Middle frontal gyrus (tissue), 1 donor: ENCODE data around the gene TPSB2.
"Not testable (repeated sequence)": the region's sequence is repeated elsewhere in the genome, so short reads cannot be mapped to it uniquely, and the experiment has no call there.

Experiments used
- DNase-seq: peaks from one replicate; pipeline ENCODE4 v3.0.0-alpha.2; 2015; ENCODE audit warnings: low spot score; ENCODE audit errors: extremely low spot score

TPSB2 gene

GRCh38 chr16:1261131-1261892, 31.3 kb upstream of the TPSB2 start:
- DNase-seq, result no peak

GRCh38 chr16:1260101-1260680, 30.2 kb upstream of the TPSB2 start:
- DNase-seq, result no peak

- no peak for DNase-seq
These were observed 29.7 kb upstream of the TPSB2 start for GRCh38 chr16:1259760-1260068.

GRCh38 chr16:1258906-1259759, 29.1 kb upstream of the TPSB2 start:
- no peak for DNase-seq

- no peak for DNase-seq
These were observed 28.2 kb upstream of the TPSB2 start for GRCh38 chr16:1258225-1258600.

- DNase-seq, result no peak
These were observed 27.7 kb upstream of the TPSB2 start for GRCh38 chr16:1257561-1258224.

GRCh38 chr16:1256874-1257322, 26.9 kb upstream of the TPSB2 start:
- DNase-seq, result no peak

- not testable (repeated sequence) for DNase-seq
These were observed 26.4 kb upstream of the TPSB2 start for GRCh38 chr16:1256296-1256873.

GRCh38 chr16:1255276-1256122, 25.5 kb upstream of the TPSB2 start, which contains the start of gene TPSD1:
TSS of gene TPSD1 (plus strand) at chr16:1256069. CDS start at chr16:1256281, 212 bp downstream.
- not testable (repeated sequence) for DNase-seq

- not testable (repeated sequence) for DNase-seq
These were observed 24.8 kb upstream of the TPSB2 start for GRCh38 chr16:1254821-1255220.

- DNase-seq, result not testable (repeated sequence)
These were observed 23.8 kb upstream of the TPSB2 start for GRCh38 chr16:1253701-1254364.

- not testable (repeated sequence) for DNase-seq
These were observed 19.2 kb upstream of the TPSB2 start for GRCh38 chr16:1249031-1249755.

GRCh38 chr16:1247903-1248537, 18.0 kb upstream of the TPSB2 start:
- not testable (repeated sequence) for DNase-seq

GRCh38 chr16:1245452-1246020, 15.6 kb upstream of the TPSB2 start:
- DNase-seq, result no peak

- no peak for DNase-seq
These were observed 14.9 kb upstream of the TPSB2 start for GRCh38 chr16:1244881-1245280.

GRCh38 chr16:1243907-1244850, 14.2 kb upstream of the TPSB2 start:
- DNase-seq, result not testable (repeated sequence)

- not testable (repeated sequence) for DNase-seq
These were observed 13.4 kb upstream of the TPSB2 start for GRCh38 chr16:1243363-1243762.
